Measurements from ENCODE around the gene GRIP2.
"Not testable (repeated sequence)": the region's sequence is repeated elsewhere in the genome, so short reads cannot be mapped to it uniquely, and the experiment has no call there.

Gene GRIP2

GRCh38 chr3:14516738-14517345 is 23.3 kb downstream of the GRIP2 start:
- H3K9ac ChIP-seq (ENCODE audit: low read depth, low read length) = no peak overlapping the region
- H3K4me1 ChIP-seq (ENCODE audit: control insufficient read depth, insufficient read depth, low read length) = no peaks in the 10 kb centered on the region
- H3K36me3 ChIP-seq (ENCODE audit: insufficient read depth, low read length) = no peaks in the 10 kb centered on the region
- peaks cover 48% of the 10 kb centered on the region for H3K27me3 ChIP-seq (ENCODE audit: control insufficient read depth, insufficient read depth, low read length)
- H3K4me2 ChIP-seq (ENCODE audit: low read length) = no peak overlapping the region
- no peak overlapping the region for H3K4me3 ChIP-seq (ENCODE audit: low read length)
- no peaks in the 10 kb centered on the region for H3K9me3 ChIP-seq (replicated peaks; ENCODE audit: low read length)

GRCh38 chr3:14515526-14515925 is 24.6 kb downstream of the GRIP2 start:
- H3K9ac ChIP-seq (ENCODE audit: low read depth, low read length); H3K4me1 ChIP-seq (ENCODE audit: control insufficient read depth, insufficient read depth, low read length); H3K9me3 ChIP-seq (replicated peaks; ENCODE audit: low read length); H3K4me2 ChIP-seq (ENCODE audit: low read length); H3K36me3 ChIP-seq (ENCODE audit: insufficient read depth, low read length); H3K4me3 ChIP-seq (ENCODE audit: low read length): not testable (repeated sequence)
- H3K27me3 ChIP-seq (ENCODE audit: control insufficient read depth, insufficient read depth, low read length) = peaks cover 41% of the 10 kb centered on the region

- H3K9ac ChIP-seq (ENCODE audit: low read depth, low read length) = no peak overlapping the region
- H3K4me2 ChIP-seq (ENCODE audit: low read length) = no peak overlapping the region
- H3K36me3 ChIP-seq (ENCODE audit: insufficient read depth, low read length) = no peaks in the 10 kb centered on the region
- H3K4me3 ChIP-seq (ENCODE audit: low read length) = no peak overlapping the region
- H3K27me3 ChIP-seq (ENCODE audit: control insufficient read depth, insufficient read depth, low read length) = peaks cover 38% of the 10 kb centered on the region
- H3K9me3 ChIP-seq (replicated peaks; ENCODE audit: low read length) = no peaks in the 10 kb centered on the region
- H3K4me1 ChIP-seq (ENCODE audit: control insufficient read depth, insufficient read depth, low read length) = no peaks in the 10 kb centered on the region
These were observed 25.8 kb downstream of the GRIP2 start for GRCh38 chr3:14514323-14514720.

GRCh38 chr3:14513566-14514322 is 26.4 kb downstream of the GRIP2 start:
- H3K36me3 ChIP-seq (ENCODE audit: insufficient read depth, low read length) = no peaks in the 10 kb centered on the region
- no peak overlapping the region for H3K4me2 ChIP-seq (ENCODE audit: low read length)
- peaks cover 38% of the 10 kb centered on the region for H3K27me3 ChIP-seq (ENCODE audit: control insufficient read depth, insufficient read depth, low read length)
- H3K4me1 ChIP-seq (ENCODE audit: control insufficient read depth, insufficient read depth, low read length) = no peaks in the 10 kb centered on the region
- no peaks in the 10 kb centered on the region for H3K9me3 ChIP-seq (replicated peaks; ENCODE audit: low read length)
- H3K4me3 ChIP-seq (ENCODE audit: low read length) = no peak overlapping the region
- no peak overlapping the region for H3K9ac ChIP-seq (ENCODE audit: low read depth, low read length)

- H3K9ac ChIP-seq (ENCODE audit: low read depth, low read length) = no peak overlapping the region
- H3K4me3 ChIP-seq (ENCODE audit: low read length) = no peak overlapping the region
- H3K4me2 ChIP-seq (ENCODE audit: low read length) = no peak overlapping the region
- H3K4me1 ChIP-seq (ENCODE audit: control insufficient read depth, insufficient read depth, low read length) = no peaks in the 10 kb centered on the region
- peaks cover 36% of the 10 kb centered on the region for H3K27me3 ChIP-seq (ENCODE audit: control insufficient read depth, insufficient read depth, low read length)
- H3K36me3 ChIP-seq (ENCODE audit: insufficient read depth, low read length) = no peaks in the 10 kb centered on the region
- H3K9me3 ChIP-seq (replicated peaks; ENCODE audit: low read length) = no peaks in the 10 kb centered on the region
These were observed 27.2 kb downstream of the GRIP2 start for GRCh38 chr3:14512942-14513327.

GRCh38 chr3:14512281-14512941 is 27.7 kb downstream of the GRIP2 start:
- Histone ChIP-seq H3K36me3 (ENCODE audit: insufficient read depth, low read length) (no peaks in the 10 kb centered on the region), H3K9ac (ENCODE audit: low read depth, low read length) (no peak overlapping the region), H3K27me3 (ENCODE audit: control insufficient read depth, insufficient read depth, low read length) (peaks cover 33% of the 10 kb centered on the region), H3K4me2 (ENCODE audit: low read length) (no peak overlapping the region), H3K4me1 (ENCODE audit: control insufficient read depth, insufficient read depth, low read length) (no peaks in the 10 kb centered on the region), H3K4me3 (ENCODE audit: low read length) (no peak overlapping the region), H3K9me3 (replicated peaks; ENCODE audit: low read length) (no peaks in the 10 kb centered on the region)

GRCh38 chr3:14511623-14512280 is 28.4 kb downstream of the GRIP2 start:
- Histone ChIP-seq H3K4me1 (ENCODE audit: control insufficient read depth, insufficient read depth, low read length) (no peaks in the 10 kb centered on the region), H3K4me3 (ENCODE audit: low read length) (no peak overlapping the region)

GRCh38 chr3:14510838-14511622 is 29.1 kb downstream of the GRIP2 start:
- Histone ChIP-seq H3K27me3 (ENCODE audit: control insufficient read depth, insufficient read depth, low read length) (peaks cover 35% of the 10 kb centered on the region), H3K4me3 (ENCODE audit: low read length) (no peak overlapping the region), H3K4me2 (ENCODE audit: low read length) (no peak overlapping the region), H3K4me1 (ENCODE audit: control insufficient read depth, insufficient read depth, low read length) (no peaks in the 10 kb centered on the region), H3K36me3 (ENCODE audit: insufficient read depth, low read length) (no peaks in the 10 kb centered on the region), H3K9me3 (replicated peaks; ENCODE audit: low read length) (no peaks in the 10 kb centered on the region), H3K9ac (ENCODE audit: low read depth, low read length) (no peak overlapping the region)

More at GRCh38 chr3:14511623-14512280, 28.4 kb downstream of the GRIP2 start:
- H3K9me3 ChIP-seq (replicated peaks; ENCODE audit: low read length) = no peaks in the 10 kb centered on the region
- no peak overlapping the region for H3K4me2 ChIP-seq (ENCODE audit: low read length)
- no peaks in the 10 kb centered on the region for H3K36me3 ChIP-seq (ENCODE audit: insufficient read depth, low read length)
- no peak overlapping the region for H3K9ac ChIP-seq (ENCODE audit: low read depth, low read length)
- H3K27me3 ChIP-seq (ENCODE audit: control insufficient read depth, insufficient read depth, low read length) = peaks cover 34% of the 10 kb centered on the region

GRCh38 chr3:14509796-14510100 is 30.4 kb downstream of the GRIP2 start:
- Histone ChIP-seq H3K36me3 (ENCODE audit: insufficient read depth, low read length) (no peaks in the 10 kb centered on the region), H3K27me3 (ENCODE audit: control insufficient read depth, insufficient read depth, low read length) (peaks cover 40% of the 10 kb centered on the region), H3K4me3 (ENCODE audit: low read length) (no peak overlapping the region), H3K4me2 (ENCODE audit: low read length) (no peak overlapping the region), H3K9me3 (replicated peaks; ENCODE audit: low read length) (no peaks in the 10 kb centered on the region), H3K4me1 (ENCODE audit: control insufficient read depth, insufficient read depth, low read length) (no peaks in the 10 kb centered on the region), H3K9ac (ENCODE audit: low read depth, low read length) (no peak overlapping the region)

GRCh38 chr3:14508966-14509795 is 31.0 kb downstream of the GRIP2 start:
- no peaks in the 10 kb centered on the region for H3K4me1 ChIP-seq (ENCODE audit: control insufficient read depth, insufficient read depth, low read length)
- no peak overlapping the region for H3K9ac ChIP-seq (ENCODE audit: low read depth, low read length)
- H3K4me2 ChIP-seq (ENCODE audit: low read length) = no peak overlapping the region
- H3K27me3 ChIP-seq (ENCODE audit: control insufficient read depth, insufficient read depth, low read length) = peaks cover 41% of the 10 kb centered on the region
- H3K4me3 ChIP-seq (ENCODE audit: low read length) = no peak overlapping the region
- H3K9me3 ChIP-seq (replicated peaks; ENCODE audit: low read length) = no peaks in the 10 kb centered on the region
- no peaks in the 10 kb centered on the region for H3K36me3 ChIP-seq (ENCODE audit: insufficient read depth, low read length)

Data from skeletal muscle satellite cell (primary cell).